A172 (cell line): Measurements from ENCODE around the gene AIFM2. TPM values are rescaled to one million over a fixed set of nuclear protein-coding genes. Genes with fewer than 3 reads are reported as not detected.
"Not testable (repeated sequence)": the region's sequence is repeated elsewhere in the genome, so short reads cannot be mapped to it uniquely, and the experiment has no call there.

Source experiments
- DNase-seq: peaks from one replicate; pipeline ENCODE4 v3.0.0-alpha.2; 2015; ENCODE audit warnings: low spot score
- total RNA-seq: library from RNA; depleted of rRNA; stranded (reverse); fragments of >200 nt; shearing (Covaris generic); gene quantifications from 2 replicates; pipeline ENCODE4 v1.2.3, GENCODE V29; 2014; rRNA removed

AIFM2 gene
- 15.3 and 16.3 TPM in 2 replicates for total RNA-seq

DNA sequence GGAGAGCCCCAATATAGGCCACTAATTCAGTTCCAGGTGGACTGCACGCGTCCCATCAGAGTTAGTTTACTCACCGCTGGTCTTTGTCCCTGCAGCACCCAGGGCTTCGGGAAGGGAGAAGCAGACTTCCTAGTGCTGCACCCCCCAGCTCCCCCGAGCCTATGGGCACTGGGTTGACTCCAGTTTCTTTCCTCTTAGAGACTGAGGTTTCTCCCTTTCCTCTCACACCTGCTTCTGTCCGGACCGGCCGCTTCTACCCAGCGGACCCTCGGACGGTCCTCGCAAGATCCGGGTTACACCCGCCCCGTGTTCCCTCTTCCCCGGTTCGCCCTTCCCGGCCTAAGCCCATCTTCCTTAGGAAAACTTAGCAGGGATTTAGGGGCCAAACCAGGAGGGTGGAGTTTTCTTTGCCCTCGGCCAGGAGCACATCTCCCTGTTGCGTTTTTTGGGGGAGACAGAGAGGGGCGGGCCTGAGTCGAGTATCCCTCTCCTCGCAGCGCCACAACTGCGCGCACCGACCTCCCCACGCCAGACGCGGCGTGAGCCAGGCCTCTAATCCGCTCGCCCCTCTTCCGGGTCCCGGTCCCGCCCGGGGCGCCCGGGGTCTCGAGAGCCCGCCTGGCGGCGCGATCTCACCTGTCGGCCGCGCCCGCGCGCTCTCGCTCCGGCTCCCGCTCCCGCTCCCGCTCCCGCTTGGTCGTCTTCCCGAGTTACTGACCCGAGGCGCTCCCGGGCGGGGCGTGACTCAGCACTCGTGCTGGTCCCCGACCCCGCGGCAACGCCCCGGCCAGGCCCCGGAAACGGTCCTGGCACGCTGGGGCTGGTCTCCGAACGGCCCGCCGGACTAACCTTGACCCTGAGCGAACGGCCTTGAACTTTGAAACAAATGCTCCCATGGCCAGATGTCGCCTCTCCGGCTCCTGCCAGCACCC is at the start of gene AIFM2:
TSS of gene AIFM2 (minus strand) at position 728 of the 932 bp plus-strand sequence. CDS start 8,741 bp downstream, outside the sequence.
- peak; percentile 62 for DNase-seq

DNA sequence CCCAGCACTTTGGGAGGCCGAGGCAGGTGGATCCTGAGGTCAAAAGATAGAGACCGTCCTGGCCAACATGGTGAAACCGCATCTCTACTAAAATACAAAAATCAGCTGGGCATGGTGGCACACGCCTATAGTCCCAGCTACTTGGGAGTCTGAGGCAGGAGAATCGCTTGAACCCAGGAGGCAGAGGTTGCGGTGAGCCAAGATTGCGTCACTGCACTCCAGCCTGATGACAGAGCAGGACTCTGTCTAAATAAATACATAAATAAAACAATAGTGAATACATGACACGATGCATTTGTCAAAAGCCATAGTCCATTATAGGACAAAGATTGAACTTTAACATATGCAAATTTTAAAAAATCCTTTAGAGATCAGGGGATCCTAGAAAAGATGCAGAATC is 46.6 kb upstream of the AIFM2 start:
- DNase-seq = not testable (repeated sequence)

DNA sequence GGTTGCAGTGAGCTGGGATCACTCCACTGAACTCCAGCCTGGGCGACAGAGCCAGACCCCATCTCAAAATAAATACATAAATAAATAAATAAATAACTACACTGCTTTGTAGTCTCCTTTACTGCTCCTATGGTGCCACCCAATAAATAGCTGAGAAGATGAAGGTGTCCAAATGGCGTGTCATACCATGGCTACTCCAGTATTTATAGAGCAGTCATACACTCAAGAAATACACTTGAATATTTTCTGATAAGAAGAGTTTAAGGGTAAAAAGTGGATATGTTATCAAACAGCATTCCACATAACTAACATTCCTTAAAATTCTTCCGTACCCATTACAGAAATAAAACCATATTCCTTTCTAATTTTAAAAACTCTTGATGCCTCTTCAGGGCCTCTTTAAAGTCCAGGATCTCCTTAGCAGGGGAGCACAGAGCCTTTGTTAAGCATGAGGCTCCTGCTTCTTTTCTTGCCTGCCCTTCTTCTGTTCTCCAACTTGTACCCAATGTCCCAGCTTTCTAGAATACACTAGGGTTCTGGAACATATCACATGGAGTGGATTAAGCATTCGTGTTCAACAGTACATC is 45.6 kb upstream of the AIFM2 start:
- no peak for DNase-seq

DNA sequence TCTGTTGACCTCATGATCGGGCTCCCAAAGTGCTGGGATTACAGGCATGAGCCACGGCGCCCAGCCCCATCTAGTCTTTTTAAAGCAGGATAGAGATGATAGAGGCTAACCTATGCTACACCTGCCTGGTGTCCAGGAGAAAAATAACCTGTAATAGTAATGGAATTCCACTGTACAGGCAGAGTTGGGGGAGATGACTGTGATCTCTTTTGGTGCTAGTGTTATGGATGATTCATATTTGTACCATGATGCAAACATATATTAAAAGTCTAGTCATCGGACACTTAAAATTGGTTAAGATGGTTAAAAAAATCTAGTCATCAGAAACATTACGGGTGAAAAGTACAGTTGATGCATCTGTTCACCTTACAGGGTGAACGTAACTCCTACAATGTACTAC is 43.8 kb upstream of the AIFM2 start:
- DNase-seq = no peak

DNA sequence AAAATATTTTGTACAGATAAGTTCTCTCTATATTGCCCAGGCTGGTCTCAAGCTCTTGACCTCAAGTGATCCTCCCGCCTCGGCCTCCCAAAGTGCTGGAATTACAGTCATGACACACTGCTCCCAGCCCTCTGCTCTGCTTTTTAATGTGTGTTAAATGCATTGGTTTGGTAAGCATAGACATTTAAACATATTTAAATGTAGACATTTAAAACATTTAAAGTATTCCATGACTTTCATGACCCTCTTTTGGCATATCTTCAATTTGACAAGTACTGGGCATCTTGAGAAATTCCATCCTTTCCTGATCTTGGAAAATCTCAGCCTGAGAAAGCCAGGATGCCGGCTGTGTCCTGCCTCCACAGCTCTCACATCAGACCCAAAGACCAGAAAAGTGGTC is 42.9 kb upstream of the AIFM2 start:
- DNase-seq = no peak

DNA sequence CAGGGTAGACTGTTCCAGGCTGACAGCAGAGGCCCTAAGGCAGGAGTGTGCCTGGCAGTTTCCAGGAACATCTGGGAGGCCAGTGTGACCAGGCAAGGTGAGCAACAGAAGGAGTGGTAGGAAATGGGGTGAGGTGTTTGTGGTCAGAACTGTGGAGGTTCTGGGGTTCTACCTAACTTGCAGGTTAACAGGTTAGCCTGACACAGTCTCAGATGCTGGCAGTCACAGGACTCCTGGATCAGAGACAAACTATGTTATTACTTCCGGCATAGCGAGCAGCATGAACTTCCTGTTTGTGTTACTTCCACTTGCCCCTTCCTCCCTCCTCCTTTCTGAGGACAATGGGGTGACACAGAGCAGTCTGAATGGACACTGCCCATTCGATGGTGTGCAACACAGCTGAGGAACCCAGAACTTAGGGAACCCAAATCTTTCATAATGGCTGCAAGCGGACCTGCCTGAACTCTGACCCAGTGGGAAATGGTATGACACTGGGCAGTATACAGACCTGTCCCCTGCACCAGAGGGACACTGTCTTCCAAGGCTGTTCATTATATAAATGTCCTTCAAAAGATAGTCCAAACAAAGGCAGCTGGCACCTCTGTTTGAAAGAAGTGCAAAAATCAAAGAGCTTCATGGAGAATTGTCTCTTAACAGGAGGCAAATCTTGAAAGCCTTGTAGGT is 41.6 kb upstream of the AIFM2 start:
- peak; percentile 11 for DNase-seq

DNA sequence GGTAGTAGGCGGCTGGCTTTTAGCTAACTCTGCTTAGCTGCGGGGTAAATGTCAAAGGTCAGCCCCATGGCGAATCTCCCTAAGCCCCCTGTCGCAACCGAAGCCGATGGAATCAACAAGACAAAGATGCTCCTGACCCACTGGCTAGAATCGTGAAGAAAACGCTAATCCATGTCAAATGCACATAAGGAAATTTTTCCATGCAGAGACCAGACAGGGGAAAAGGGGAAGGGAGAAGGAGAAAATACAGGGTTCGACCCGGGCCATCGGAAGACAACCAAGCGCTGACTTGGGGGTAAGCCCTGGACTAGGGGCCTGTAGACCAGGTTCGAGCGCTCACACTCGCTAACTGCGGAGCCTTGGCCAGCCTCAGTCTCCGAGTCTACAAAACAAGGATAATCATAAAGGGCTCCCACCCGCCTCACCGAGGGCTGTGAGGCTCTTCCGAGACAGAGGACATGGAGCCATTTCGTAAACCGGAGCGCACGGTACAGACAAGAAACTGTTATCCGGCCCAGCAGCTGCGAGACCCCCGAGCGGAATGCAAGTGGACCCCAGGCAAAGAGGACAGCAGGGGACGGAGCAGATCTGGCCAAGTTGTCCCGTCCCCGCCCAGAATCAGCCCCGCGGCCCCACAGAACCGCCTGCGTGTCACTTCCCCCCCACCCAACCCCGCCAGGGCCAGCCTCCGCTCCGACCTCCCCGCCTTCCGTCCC is 37.2 kb upstream of the AIFM2 start:
- DNase-seq = no peak

DNA sequence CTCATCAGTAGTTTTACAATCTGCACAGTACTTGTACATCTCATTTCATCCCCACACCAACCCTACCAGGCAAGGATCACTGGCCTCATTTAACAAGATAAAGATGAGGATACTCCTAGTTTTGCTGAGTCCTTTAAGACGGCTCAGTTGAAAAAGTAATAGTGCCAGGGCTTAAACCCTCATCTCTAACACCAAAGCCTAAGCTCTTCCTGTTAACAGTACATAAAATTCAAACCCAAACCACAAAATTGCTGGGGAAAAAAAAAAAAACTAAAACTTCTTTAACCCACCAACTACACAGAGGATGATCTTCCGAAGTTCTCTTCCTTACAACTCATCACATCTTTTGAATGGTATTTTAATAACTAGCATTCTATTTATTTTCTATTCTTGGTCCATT is 36.4 kb upstream of the AIFM2 start:
- no peak for DNase-seq

DNA sequence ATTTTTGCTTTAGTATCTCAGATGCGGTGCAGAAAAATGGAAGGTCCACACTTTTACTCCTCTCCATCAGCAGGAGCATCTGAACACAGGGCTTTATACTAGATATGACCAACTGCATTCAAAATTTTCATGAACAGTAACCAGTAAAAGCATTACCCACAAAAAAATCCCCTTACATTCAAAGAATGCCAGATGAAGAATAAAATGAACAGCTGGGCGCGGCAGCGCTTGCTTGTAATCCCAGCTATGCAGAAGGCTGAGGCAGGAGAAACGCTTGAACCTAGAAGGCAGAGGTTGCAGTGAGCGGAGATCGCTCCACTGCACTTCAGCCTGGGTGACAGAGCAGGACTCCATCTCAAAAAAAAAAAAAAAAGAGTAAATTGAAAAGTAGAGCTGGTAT is 34.6 kb upstream of the AIFM2 start:
- DNase-seq = no peak

DNA sequence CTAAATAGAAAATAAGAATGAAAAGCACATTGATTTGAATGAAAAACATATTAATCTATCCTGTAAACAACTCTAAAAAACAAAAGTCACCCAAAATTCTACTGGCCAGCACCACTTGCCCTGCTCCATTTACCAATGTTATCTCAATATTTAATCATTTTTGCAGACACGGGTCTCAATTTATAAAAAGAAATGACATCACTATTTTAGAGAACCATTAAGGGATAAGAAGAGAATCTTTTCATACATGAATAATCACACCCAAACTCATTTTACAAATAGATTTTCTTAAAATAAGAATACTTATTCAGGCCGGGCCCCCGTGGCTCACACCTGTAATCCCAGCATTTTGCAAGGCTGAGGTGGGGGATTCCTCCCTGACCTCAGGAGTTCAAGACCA is 33.8 kb upstream of the AIFM2 start:
- DNase-seq = no peak

DNA sequence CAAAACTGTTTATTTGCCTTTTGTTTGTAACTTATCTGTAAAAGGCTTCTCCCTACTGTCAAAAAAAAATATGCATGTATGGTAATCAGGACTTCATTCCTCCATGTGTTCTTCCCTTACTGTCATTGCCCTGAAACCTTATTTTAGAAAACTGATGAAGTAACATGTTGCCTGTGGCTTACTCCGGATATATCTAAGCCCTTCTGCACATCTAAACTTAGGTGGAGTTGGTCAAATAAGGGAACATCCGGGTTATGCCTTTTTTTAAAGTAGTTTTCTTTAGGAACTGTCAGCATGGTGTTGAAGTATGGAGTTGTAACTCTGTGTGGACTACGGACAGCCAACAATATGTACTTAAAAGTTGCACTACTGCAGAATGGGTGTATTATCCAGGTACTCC is 31.5 kb upstream of the AIFM2 start:
- DNase-seq = no peak

DNA sequence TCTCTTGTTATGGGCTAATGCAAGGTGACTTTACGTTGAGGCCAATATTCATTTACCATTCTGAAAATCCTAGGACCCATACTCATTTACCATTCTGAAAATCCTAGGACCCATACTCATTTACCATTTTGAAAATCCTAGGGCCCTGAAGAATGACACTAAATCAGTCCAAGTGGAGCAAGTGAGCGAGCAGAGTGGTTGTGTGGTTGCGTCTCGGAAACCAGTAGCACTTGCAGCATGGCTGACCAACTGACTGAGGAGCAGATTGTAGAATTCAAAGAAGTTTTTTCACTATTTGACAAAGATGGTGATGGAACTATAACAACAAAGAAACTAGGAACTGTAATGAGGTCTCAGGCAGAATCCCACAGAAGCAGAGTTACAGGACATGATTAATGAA is 30.8 kb upstream of the AIFM2 start:
- DNase-seq = no peak

DNA sequence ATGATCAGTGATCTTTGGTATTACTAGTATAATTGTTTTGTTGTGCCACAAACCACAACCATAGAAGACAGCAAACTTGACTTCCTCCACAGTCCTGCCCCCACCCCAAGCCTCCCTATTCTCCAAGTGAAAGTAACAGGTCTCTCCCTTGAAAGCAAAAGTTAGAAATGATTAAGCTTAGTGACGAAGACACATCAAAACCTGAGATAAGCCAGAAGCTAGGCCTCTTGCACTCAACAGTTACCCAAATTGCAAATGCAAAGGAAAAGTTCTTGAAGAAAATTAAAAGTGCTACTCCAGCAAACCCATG is 30.2 kb upstream of the AIFM2 start:
- DNase-seq = no peak

DNA sequence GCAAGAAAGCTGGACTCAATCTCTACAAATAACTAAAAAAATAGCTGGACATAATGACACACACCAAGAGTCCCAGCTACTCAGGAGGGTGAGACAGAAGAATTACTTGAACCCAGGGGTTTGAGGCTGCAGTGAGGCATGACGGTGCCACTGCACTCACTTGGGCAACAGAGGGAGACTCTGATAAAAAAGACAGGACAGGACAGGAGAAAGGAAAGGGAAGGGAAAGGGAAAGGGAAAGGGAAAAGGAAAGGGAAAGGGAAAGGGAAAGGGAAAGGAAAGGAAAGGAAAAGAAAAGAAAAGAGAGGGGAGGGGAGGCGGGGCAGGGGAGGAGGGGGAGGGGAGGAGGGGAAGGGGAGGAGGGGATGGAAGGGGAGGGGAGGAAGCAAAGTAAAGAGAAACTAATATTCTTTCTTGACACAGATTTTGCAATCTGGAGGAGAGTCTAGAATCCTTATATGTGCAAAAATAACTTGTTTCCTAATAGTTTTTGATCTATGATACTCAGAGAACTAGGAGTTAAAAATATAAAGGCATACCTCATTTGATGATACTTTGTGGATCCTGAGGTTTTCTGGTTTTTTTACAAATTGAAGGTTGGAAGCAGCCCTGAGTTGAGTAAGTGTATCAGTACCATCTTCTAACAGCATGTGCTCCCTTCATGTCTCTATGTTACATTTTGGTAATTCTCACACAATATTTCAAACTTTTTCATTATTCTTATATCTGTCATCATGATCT is 29.7 kb upstream of the AIFM2 start:
- no peak for DNase-seq

DNA sequence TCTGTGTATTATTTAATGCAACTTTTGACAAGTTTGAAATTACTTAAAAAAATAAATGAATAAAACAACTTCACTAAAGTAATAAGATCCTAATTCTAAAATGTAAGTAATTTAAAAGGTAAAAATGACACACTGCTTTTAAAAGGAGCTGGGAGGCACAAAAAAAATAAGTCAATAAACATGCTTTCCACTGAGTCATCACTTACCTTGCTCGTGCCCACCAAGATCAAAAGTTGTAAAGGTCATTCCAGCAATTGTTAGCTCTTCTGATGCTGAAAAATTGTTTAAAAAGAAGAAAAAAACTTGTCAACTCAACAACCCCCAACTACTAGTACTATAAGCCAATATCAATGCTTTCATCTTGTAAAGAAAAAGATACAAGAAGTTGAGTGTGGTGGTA is 28.2 kb upstream of the AIFM2 start:
- DNase-seq = no peak

DNA sequence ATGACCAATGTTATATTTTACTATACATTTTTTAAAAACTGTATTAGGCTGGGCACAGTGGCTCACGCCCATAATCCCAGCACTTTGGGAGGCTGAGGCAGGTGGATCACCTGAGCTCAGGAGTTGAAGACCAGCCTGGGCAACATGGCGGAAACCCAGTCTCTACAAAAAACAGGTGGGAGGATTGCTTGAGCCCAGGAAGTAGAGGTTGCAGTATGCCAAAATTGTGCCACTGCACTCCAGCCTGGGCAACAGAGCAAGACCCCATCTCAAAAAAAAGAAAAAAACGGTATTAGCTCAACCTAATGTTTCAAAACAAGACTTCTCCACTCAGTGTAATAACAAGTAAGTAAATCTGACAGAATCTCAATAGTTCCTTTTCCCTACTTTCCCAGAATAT is 26.7 kb upstream of the AIFM2 start:
- not testable (repeated sequence) for DNase-seq

DNA sequence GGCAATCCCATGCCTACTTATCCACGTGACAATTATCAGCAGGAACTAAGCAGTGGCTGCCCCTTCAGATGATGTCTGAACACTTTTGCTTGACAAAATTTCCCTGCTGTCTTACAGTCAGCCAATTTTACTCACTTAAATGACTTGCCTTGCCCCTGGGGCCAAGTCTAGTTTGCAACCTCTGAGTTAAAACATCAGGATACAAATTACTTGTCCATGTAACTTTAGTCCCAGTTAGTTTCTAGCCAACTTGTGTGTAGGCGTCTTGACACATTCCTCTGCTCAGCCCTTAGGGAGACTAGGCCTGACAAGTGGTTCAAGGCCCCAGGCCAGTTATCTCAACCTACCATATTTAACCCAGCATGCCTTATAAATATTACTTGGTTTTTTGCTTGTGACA is 25.5 kb upstream of the AIFM2 start:
- DNase-seq = no peak

DNA sequence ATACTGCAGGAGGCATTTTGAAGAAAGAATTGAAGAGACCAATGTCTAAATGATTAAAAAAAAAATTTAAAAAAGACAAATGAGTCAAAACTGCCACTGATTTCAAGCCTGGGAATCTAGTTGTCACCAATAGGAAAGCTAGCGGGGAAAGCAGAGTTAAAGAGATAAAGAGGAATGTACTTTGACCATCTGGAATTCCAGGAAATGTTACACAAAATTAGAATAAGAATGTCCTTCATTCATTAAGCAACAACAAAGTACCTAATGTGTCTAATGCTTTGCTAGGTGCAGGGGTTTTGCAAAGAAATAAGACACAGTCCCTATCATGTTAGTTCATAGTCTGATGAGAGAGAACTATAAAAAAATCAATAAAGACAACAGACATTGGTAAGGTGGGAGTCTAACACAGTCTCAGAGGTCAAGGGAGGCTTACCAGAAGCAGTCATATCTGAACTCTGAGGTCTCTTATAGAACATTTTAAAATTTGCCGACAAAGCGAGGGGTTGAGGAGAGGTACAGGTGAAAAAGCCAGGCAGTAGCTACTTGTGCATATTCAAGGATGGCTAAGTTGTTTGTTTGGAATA is 22.7 kb upstream of the AIFM2 start:
- no peak for DNase-seq

DNA sequence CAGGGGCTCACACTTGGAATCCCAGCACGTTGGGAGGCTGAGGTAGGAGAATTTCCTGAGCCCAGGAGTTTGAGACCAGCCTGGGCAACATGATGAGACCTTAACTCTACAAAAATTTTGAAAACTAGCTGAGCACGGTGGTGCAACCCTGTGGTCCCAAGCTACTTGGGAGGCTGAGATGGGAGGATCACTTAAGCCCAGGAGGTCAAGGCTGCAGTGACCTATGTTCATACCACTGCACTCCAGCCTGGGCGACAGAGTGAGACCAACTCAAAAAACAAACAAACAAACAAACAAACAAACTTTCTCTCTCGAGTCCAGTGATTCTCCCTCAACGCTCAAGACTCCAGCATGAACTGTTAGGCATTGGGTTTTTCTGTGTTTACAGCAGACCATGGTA is 15.9 kb upstream of the AIFM2 start:
- no peak for DNase-seq

DNA sequence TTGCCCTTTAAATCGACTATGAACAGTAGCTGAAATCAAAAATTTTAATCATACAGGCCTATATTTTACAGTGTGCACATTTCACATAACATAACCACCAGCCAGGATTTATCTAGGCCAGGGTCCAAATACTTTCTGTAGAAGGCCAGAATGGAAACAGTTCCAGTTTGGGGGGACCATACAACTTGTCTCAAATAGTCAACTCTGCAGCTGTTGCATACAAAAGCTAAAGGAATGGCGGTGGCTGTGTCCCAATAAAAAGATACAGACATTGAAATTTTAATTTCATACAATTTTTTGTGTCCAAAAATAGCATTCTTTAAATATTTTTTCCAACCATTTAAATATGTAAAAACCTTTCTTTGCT is 14.6 kb upstream of the AIFM2 start:
- DNase-seq = no peak
